GM19468 (cell line): ENCODE results near the gene EIF4EBP3.
"Not testable (repeated sequence)": the region's sequence is repeated elsewhere in the genome, so short reads cannot be mapped to it uniquely, and the experiment has no call there.

Experiments used
- ATAC-seq: cut with Tn5 transposase; IDR thresholded peaks from one replicate; pipeline ENCODE4 v1.9.1; 2021; ENCODE audit warnings: mild to moderate bottlenecking, moderate library complexity, moderate number of reproducible peaks; ENCODE audit not compliant: unreplicated experiment; ENCODE audit errors: extremely low read depth

The EIF4EBP3 gene

DNA sequence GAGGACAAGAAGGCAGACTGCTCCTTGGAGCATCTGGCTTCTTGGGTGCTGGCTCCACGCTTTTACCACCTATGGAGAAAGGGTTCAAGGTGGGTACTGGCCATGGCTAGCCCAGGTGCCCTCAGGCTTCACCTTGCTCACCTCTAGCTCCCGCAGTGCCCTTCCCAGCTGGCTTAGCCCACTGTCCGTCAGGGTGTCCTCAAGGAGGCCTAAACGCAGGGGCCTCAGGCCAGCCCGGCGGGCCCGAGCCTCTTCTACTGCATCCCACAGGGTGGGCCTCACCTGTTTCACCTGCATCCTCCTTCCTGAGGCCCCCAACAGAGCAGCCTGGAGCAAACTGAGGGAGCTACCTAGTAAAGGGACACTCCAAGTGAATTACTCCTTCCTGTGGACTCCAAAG, 26.2 kb downstream of the EIF4EBP3 start:
- ATAC-seq: no peak

DNA sequence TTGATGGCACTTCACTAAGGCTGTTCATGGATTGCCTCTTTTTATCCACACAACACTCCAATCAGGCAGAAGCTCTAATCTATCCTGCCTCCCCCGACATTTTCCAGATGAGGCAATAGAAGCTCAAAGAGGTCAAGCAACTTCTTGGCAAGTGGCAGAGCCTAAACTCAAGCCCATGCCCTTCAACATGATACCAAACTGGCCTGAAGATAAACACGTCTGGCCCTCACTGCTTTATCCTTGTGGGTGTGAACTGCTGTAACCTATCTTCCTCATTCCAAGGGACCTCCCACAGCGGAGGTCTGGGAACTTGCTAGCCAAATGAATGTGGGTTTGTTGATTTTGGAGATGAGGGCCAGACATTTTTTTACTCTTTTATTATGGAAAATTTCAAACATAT, 26.7 kb downstream of the EIF4EBP3 start:
- no peak for ATAC-seq

DNA sequence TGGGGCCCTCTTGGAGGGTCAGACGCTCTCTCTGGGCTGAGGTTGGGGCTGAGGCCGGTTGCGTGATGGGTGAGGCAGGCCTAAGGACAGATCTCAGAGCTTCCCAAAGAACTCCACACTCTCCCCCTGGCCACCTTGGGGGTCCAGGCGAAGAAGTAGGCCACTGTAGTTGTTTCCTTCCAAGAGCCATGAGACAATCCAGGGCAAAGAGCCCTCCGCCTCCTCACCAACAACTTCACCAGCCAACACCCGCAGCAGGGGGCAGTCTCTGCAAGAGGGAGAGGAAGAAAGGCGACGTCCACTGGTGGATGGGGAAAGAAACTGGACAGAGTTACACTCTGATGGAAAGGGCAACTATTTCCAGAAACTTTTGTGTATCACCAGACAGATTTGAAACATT, 27.8 kb downstream of the EIF4EBP3 start:
- no peak for ATAC-seq

DNA sequence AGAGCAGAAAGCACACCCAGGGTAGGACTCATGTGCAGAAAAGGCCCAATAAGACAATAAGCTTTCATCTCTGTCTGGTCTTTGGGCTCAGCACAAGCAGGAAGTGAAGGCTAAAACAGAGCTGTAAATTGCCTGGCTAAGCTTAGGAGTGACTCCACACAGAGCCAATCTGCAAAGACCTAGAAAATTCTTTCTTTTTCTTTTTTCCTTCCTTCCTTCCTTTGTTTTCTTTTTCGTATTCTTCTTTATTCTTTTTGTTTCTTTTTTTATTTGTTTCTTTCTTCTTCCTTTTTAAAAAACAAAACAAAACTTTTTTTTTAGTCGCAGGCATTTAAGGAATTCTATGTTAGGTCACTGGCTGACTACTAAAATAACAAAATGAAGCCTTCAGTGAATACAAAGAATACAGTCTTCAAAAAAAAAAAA, 29.3 kb downstream of the EIF4EBP3 start:
- no peak for ATAC-seq

DNA sequence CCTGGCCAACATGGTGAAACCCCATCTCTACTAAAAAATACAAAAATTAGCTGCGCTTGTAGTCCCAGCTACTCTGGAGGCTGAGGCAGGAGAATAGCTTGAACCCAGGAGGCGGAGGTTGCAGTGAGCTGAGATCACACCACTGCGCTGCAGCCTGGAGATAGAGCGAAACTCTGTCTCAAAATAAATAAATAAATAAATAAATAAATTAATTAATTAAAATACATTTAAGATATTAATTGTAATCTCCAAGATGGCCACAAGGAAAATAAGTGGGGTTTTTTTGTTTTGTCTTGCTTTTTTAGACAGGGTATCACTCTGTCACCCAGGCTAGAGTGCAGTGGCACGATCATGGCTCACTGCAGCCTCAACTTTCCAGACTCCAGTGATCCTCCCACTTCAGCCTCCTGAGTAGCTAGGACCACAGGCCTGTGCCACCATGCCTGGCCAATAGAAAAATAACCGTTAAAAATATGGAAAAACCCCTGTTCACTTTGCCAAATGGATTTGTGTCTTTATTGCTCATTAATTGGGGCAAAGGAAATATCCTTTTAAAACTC, 31.8 kb downstream of the EIF4EBP3 start:
- ATAC-seq: not testable (repeated sequence)

DNA sequence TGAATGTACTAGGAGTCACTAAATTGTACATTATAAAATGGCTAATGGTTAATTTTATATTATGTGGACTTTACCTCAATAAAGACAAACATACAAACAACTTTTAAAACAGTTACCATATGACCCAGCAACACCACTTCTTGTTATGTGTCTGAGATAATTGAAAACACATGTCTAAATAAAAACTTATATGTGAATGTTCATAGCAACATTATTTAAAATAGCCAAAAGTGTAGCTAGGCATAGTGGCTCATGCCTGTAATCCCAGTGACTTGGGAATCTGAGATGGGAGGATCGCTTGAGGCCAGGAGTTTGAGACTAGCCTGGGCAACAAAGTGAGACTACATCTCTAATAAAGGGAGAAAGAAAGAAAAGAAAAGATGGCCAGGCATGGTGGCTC, 40.0 kb downstream of the EIF4EBP3 start:
- no peak for ATAC-seq

DNA sequence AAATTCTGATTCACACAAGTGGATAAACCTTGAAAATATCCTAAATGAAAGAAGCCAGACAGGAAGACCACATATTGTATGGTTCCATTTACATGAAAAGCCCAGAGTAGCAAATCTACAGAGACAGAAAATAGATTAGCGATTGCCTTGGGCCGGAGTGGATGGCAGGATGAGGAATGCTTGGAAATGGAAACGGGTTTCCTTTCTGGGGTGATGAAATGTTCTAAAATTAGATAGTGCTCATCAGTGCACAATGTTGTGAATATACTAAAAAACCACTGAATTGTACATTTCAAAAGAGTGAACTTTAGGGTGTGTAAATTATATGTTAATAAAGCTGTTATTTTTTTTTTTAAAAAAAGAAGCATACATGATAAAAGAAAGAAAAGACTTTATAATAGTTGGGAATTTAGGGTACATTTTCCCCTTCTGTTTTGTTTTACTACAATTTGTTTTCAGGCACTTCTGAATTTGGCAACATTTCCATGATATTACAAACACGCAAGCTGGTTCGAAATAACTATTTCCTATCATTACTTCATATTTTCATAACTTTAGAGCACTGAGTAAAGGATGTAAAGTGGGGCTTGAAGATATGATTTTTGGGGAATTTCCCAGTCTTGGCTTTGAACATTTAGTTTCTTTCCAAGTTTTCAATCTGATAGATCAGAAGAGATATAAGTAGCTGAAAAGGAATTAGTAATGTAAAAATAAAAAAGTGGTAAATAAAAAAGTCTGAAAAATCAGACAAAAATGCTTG, 41.0 kb downstream of the EIF4EBP3 start:
- no peak for ATAC-seq

DNA sequence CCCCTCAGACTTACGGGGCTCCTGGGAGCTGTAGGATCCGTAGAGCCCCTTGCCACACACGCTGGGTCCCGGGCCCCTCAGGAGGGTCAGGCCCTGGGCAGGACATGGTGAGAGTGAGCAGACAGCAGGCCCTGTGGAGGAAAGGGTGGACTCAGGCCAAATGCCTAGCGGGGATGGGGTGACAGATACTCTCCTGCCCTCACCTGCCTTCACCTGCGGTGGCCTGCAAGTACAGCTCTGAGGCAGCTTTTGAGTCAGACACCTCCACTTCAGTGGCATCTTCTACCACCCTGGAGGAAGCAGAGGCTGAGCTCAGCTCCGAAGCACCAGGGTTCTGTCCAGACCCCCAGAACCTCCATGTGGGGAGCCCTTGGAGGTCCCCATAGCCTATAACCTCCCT, 43.4 kb downstream of the EIF4EBP3 start:
- no peak for ATAC-seq

DNA sequence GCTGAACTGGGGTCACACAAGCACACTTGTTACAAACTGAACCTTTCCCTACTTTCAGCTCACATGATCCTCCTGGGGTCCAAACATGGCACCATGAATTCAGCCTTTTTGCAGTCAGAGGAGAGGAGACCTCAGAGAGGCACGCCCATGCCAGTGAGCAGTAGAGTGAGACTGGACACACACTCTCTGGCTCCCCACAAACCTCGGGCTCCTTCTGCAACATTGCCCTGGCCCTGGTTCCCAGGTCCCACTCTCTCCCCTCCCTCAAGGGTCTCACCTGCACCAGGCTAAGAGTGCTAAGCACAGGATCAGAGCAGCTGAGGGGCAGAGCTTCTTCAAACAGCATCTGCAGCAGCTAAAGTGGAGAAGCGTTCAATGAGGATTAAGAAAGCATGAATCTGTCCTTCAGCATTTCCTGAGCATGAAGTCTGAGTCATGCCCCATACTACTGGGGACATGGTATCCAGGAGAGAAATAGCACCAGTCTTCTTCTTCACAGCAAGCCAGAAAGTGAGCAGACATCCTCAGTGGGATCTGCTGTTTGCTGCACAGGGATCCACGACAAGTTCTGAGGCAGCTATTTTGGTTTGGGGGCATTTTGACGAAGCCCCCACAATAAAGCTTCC, 44.4 kb downstream of the EIF4EBP3 start:
- no peak for ATAC-seq

DNA sequence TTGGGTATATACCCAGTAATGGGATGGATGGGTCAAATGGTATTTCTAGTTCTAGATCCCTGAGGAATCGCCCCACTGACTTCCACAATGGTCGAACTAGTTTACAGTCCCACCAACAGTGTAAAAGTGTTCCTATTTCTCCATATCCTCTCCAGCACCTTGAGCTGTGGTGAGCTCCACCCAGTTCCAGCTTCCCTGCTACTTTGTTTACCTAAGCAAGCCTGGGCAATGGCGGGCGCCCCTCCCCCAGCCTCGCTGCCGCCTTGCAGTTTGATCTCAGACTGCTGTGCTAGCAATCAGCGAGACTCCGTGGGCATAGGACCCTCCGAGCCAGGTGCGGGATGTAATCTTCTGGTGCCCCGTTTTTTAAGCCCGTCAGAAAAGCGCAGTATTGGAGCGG, 45.6 kb downstream of the EIF4EBP3 start:
- not testable (repeated sequence) for ATAC-seq

DNA sequence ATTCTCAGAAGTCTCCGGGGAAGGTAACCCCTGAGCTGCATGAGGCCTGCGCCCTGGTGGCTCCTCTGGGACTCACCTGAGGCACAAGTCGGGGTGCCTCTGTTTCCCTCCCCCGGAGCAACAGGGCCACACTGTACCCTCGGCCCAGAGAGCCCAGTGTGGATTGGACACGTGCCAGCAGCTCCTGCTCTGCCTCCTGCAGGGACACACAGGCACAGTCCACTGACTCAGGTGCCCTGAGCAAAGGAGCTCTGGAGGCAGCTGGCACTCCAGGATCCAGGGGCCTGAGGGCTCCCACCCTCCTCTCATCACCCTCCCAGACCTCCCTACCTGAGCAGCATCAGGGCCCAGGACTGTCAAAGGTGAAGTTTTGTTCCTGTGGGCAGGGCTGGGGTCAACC, 46.7 kb downstream of the EIF4EBP3 start:
- ATAC-seq: no peak

DNA sequence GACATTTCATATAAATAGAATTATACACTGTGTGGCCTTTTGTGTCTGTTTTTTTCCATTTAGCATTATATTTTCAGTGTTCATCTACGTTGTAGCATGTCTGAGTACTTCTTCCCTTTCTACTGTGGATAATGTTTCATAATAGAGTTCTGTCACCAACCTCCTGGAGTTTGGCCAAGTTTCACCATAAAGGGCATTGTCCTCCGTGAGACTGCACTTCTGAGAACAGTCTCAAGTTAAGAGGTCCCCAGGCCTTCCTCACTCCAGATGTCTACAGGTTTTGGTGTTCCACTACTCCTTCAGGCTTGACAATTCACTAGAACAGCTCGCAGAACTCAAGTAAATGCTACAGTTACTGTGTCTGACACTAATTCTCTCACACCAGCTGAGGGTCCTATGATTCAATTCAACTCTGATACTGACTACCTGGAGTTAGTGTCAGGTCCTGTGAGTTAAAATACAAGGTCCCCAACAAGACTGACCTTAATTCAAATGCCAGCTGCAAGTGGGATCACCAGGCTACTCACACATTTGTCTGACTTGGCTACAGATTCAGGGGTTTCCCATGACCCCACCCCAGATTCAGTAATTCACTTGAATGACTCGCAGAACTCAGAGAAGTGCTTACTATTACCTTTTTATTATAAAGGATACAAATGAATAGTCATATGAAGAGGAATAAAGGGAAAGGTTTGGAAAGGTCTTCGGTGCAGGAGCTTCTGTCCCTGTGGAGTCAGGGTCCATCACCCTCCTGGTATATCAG, 48.3 kb downstream of the EIF4EBP3 start:
- no peak for ATAC-seq

DNA sequence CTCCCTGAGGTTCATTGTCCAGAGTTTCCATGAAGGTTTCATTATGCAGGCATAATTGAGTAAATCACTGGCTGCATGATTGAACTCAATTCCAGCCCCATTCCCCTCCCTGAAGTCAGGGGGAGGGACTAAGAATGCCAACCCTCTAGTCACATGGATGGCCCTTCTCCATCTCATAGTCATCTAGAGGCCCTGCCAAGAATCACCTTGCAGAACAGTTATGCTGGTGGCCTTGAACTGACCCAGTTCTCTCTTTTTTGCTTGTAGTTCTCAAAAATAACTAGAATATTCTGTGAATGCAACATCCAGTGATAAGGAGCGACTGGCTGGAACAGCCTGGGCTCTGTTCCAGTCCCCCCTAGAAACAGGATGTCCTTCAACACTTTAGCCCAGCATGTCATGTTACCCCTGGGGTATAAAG, 48.9 kb downstream of the EIF4EBP3 start:
- ATAC-seq: no peak

DNA sequence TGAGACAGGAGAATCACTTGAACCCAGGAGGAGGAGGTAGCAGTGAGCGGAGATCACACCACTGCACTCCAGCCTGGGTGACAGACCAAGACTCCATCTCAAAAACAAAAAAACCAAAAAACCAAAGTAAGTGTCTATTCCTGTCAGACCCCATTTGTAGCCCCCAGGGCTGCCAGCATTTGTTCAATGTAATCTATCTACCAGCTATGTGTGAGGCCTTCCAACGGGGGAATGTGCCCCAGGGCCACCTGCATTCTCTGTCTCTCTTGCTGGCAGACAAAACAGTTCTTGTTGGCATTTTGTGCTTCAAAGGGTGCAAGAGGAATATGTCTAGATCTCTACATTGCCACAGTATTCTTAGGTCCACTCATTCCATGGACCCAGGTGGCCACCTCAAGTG, 51.4 kb downstream of the EIF4EBP3 start:
- no peak for ATAC-seq
